ENCODE measurements around the gene SEPTIN10.

The SEPTIN10 gene

GRCh38 chr2:109542384-109542783 lies 71.4 kb downstream of the SEPTIN10 start:
- TF ChIP-seq ISL1 (CRISPR knock-in tag; IDR thresholded peaks at IDR 0.05), result no peak
- TF ChIP-seq TSHZ2 (CRISPR knock-in tag; IDR thresholded peaks at IDR 0.05), result no peak
- no peak for TF ChIP-seq BACH2 (CRISPR knock-in tag; IDR thresholded peaks at IDR 0.05; ENCODE audit: borderline replicate concordance)
- no peak for TF ChIP-seq PATZ1 (CRISPR knock-in tag; IDR thresholded peaks at IDR 0.05; ENCODE audit: borderline replicate concordance)
- TF ChIP-seq RARB (CRISPR knock-in tag; IDR thresholded peaks at IDR 0.05), result no peak
- TF ChIP-seq PPARA (CRISPR knock-in tag; IDR thresholded peaks at IDR 0.05; ENCODE audit: borderline replicate concordance), result no peak
- no peak for TF ChIP-seq CSRNP3 (CRISPR knock-in tag; IDR thresholded peaks at IDR 0.05)
- no peak for TF ChIP-seq ARNTL (CRISPR knock-in tag; IDR thresholded peaks at IDR 0.05; ENCODE audit: borderline replicate concordance, low read depth)
- no peak for TF ChIP-seq POU6F1 (CRISPR knock-in tag; IDR thresholded peaks at IDR 0.05; ENCODE audit: borderline replicate concordance, low read depth)
- TF ChIP-seq CSDC2 (CRISPR knock-in tag; IDR thresholded peaks at IDR 0.05), result no peak
- TF ChIP-seq SNAI2 (CRISPR knock-in tag; IDR thresholded peaks at IDR 0.05), result no peak
- no peak for TF ChIP-seq GLIS3 (CRISPR knock-in tag; IDR thresholded peaks at IDR 0.05)
- ATAC-seq, result no peak

GRCh38 chr2:109538546-109538945 lies 75.2 kb downstream of the SEPTIN10 start:
- TF ChIP-seq ZNF565 (CRISPR knock-in tag; conservative IDR thresholded peaks at IDR 0.05; ENCODE audit: low read depth), result no peak
- TF ChIP-seq PATZ1 (CRISPR knock-in tag; IDR thresholded peaks at IDR 0.05; ENCODE audit: borderline replicate concordance), result no peak
- TF ChIP-seq POU6F1 (CRISPR knock-in tag; IDR thresholded peaks at IDR 0.05; ENCODE audit: borderline replicate concordance, low read depth), result no peak
- no peak for TF ChIP-seq GLIS3 (CRISPR knock-in tag; IDR thresholded peaks at IDR 0.05)
- no peak for TF ChIP-seq CREB5 (CRISPR knock-in tag; IDR thresholded peaks at IDR 0.05; ENCODE audit: low read depth)
- TF ChIP-seq RARB (CRISPR knock-in tag; IDR thresholded peaks at IDR 0.05), result no peak
- TF ChIP-seq SNAI2 (CRISPR knock-in tag; IDR thresholded peaks at IDR 0.05), result no peak
- TF ChIP-seq BACH2 (CRISPR knock-in tag; IDR thresholded peaks at IDR 0.05; ENCODE audit: borderline replicate concordance), result no peak
- TF ChIP-seq PPARA (CRISPR knock-in tag; IDR thresholded peaks at IDR 0.05; ENCODE audit: borderline replicate concordance), result no peak
- no peak for TF ChIP-seq ISL1 (CRISPR knock-in tag; IDR thresholded peaks at IDR 0.05)
- no peak for TF ChIP-seq ZNF70 (CRISPR knock-in tag; IDR thresholded peaks at IDR 0.05)
- ATAC-seq, result no peak
